OCI-LY7 (cell line): ENCODE results near the gene TCF15. TPM values are rescaled to one million over a fixed set of nuclear protein-coding genes. Genes with fewer than 3 reads are reported as not detected.

Source experiments
- BruUV-seq: library from RNA; stranded (reverse); fragments of 400-500 nt; replicated peaks from 2 replicates; lab custom pipeline; 2021; lab: Mats Ljungman, UMichigan
- CTCF ChIA-PET: fragments of 300-600 bp; sonication (Branson Sonifier 250); formaldehyde crosslinking; loops from one replicate; lab custom pipeline; 2022; ENCODE audit warnings: antibody characterized with exemption; ENCODE audit not compliant: unreplicated experiment; lab: Charles Lee
- POLR2A ChIA-PET: fragments of 300-600 bp; sonication (Branson Sonifier 250); formaldehyde crosslinking; loops from one replicate; lab custom pipeline; 2022; ENCODE audit warnings: antibody characterized with exemption; lab: Charles Lee
- DNase-seq: peaks from one replicate; pipeline ENCODE4 v3.0.0-alpha.2; 2015; ENCODE audit warnings: low spot score
- H2AFZ ChIP-seq: fragments of 200-600 bp; sonication (generic), shearing (Covaris generic); 2 replicates; pipeline ENCODE4 v1.6.1; 2014; ENCODE audit warnings: mild to moderate bottlenecking, antibody characterized with exemption, low read length, moderate library complexity
- H3K27ac ChIP-seq: fragments of 200-600 bp; sonication (generic); 2 replicates; pipeline ENCODE4 v1.5.1; 2014; ENCODE audit warnings: mixed run types, low read depth, mild to moderate bottlenecking, moderate library complexity, low read length, inconsistent platforms; ENCODE audit not compliant: poor library complexity, severe bottlenecking
- H3K36me3 ChIP-seq: fragments of 200-600 bp; sonication (generic); 2 replicates; pipeline ENCODE4 v1.6.1; 2014; ENCODE audit warnings: mild to moderate bottlenecking, antibody characterized with exemption, low read length, moderate library complexity, mixed read lengths; ENCODE audit not compliant: insufficient read depth
- H3K4me1 ChIP-seq: fragments of 200-600 bp; sonication (generic); 2 replicates; pipeline ENCODE4 v1.5.1; 2014; ENCODE audit warnings: mild to moderate bottlenecking, low read length; ENCODE audit not compliant: insufficient read depth, poor library complexity, severe bottlenecking
- H3K4me2 ChIP-seq: fragments of 200-600 bp; sonication (generic); 2 replicates; pipeline ENCODE4 v1.6.1; 2014; ENCODE audit warnings: mild to moderate bottlenecking, low read length
- H3K4me3 ChIP-seq: fragments of 200-600 bp; sonication (generic); 2 replicates; pipeline ENCODE4 v1.5.1; 2014; ENCODE audit warnings: mild to moderate bottlenecking, low read depth, low read length; ENCODE audit not compliant: poor library complexity, severe bottlenecking
- H3K79me2 ChIP-seq: fragments of 200-600 bp; sonication (generic); 2 replicates; pipeline ENCODE4 v1.6.1; 2016; ENCODE audit warnings: low read depth, mild to moderate bottlenecking, low read length, moderate library complexity, mixed read lengths; ENCODE audit not compliant: insufficient read depth
- H3K9me2 ChIP-seq: fragments of 200-600 bp; sonication (generic); 2 replicates; pipeline ENCODE4 v1.6.1; 2016; ENCODE audit warnings: mild to moderate bottlenecking, low read length, mixed read lengths; ENCODE audit not compliant: insufficient read depth
- H3K9me3 ChIP-seq: fragments of 200-600 bp; sonication (generic); 2 replicates; pipeline ENCODE4 v1.6.1; 2014; ENCODE audit warnings: mild to moderate bottlenecking, mixed run types, low read length, mixed read lengths
- H4K20me1 ChIP-seq: fragments of 200-600 bp; sonication (generic); 2 replicates; pipeline ENCODE4 v1.6.1; 2014; ENCODE audit warnings: mild to moderate bottlenecking, antibody characterized with exemption, low read length, moderate library complexity, mixed read lengths; ENCODE audit not compliant: insufficient read depth
- CTCF ChIP-seq: fragments of 200-600 bp; sonication (generic); conservative IDR thresholded peaks from 2 replicates; pipeline ENCODE4 v1.5.1; 2014; ENCODE audit warnings: mild to moderate bottlenecking, antibody characterized with exemption, low read length, moderate library complexity, mixed read lengths
- EZH2phosphoT487 ChIP-seq: fragments of 200-600 bp; sonication (generic); IDR thresholded peaks from 2 replicates; pipeline ENCODE4 v1.6.1; 2018; ENCODE audit warnings: low read depth, borderline replicate concordance, mild to moderate bottlenecking, mixed run types, antibody characterized with exemption, low read length, moderate library complexity, mixed read lengths
- intact Hi-C: fragments of 100-400 bp; cut with micrococcal nuclease; formaldehyde crosslinking; loops from one replicate; pipeline ENCODE4 v1.10.0; 2022; ENCODE audit not compliant: unreplicated experiment
- total RNA-seq, 2 experiments: library from RNA; depleted of rRNA in 1 of 2; stranded (reverse); fragments of >200 nt in 1 of 2; shearing (Covaris generic) in 1 of 2; gene quantifications; 2 replicates each; pipeline ENCODE4 v1.2.3, GENCODE V29; 2014 to 2022

TCF15 gene
- total RNA-seq, 2 experiments from 2014 or later, result not detected

GRCh38 chr20:658202-658601 is 48.1 kb upstream of the TCF15 start:
- Histone ChIP-seq H3K4me3 (no peak overlapping the region), H3K4me1 (peaks cover 19% of the 10 kb centered on the region), H4K20me1 (no peaks in the 10 kb centered on the region), H3K9me2 (no peaks in the 10 kb centered on the region), H3K27ac (no peak overlapping the region), H2AFZ (no peak overlapping the region), H3K4me2 (no peak overlapping the region), H3K36me3 (no peaks in the 10 kb centered on the region), H3K79me2 (no peaks in the 10 kb centered on the region), H3K9me3 (no peaks in the 10 kb centered on the region)
- intact Hi-C loops, result loop anchor here (10.0 kb wide), 1 partner anchor 177 kb away; the partner anchor contains the start of gene FAM110A
- no peak for DNase-seq
- no peak for TF ChIP-seq CTCF
- CTCF ChIA-PET, result no interaction called here
- no TSS peak for BruUV-seq
- POLR2A ChIA-PET, result no interaction called here

GRCh38 chr20:655726-656624 is 45.9 kb upstream of the TCF15 start:
- H3K4me2 ChIP-seq, result no peak overlapping the region
- no peak for DNase-seq
- ChIA-PET CTCF (no interaction called here), POLR2A (interaction anchor here (0.6 kb wide), 1 partner anchor 40 kb away, joined by 3 read pairs; no protein-coding TSS in a partner anchor)
- no peaks in the 10 kb centered on the region for H3K9me3 ChIP-seq
- H3K4me3 ChIP-seq, result no peak overlapping the region
- BruUV-seq, result no TSS peak
- H3K79me2 ChIP-seq, result peaks cover 19% of the 10 kb centered on the region; the same call in 1 of the 2 replicates
- no peak for TF ChIP-seq CTCF
- TF ChIP-seq EZH2phosphoT487, result no peak
- no peak overlapping the region for H2AFZ ChIP-seq
- peaks cover 3% of the 10 kb centered on the region; the same call in 1 of the 2 replicates for H3K36me3 ChIP-seq
- intact Hi-C loops, result loop anchor here (10.0 kb wide), 1 partner anchor 179 kb away; the partner anchor contains the start of gene FAM110A
- no peaks in the 10 kb centered on the region for H3K9me2 ChIP-seq
- H3K27ac ChIP-seq, result no peak overlapping the region
- peaks cover 21% of the 10 kb centered on the region for H3K4me1 ChIP-seq
- 0 out of 2 replicates have a peak, but pooled peaks cover 4% of the 10 kb centered on the region for H4K20me1 ChIP-seq
